B cell (primary cell): ENCODE measurements around the gene PTPRM. TPM values are rescaled to one million over a fixed set of nuclear protein-coding genes. Genes with fewer than 3 reads are reported as not detected.

Source experiments
- ATAC-seq: fragments of 200-7000 bp; cut with Tn5 transposase; one replicate; pipeline ENCODE4 v1.10.0; 2021; ENCODE audit warnings: low read depth, mild to moderate bottlenecking, moderate number of reproducible peaks, moderate library complexity
- CTCF ChIA-PET: fragments of 350-600 bp; sonication (Branson Sonifier 250); formaldehyde crosslinking; loops from one replicate; lab custom pipeline; 2021; ENCODE audit warnings: antibody characterized with exemption, inconsistent platforms; lab: Charles Lee
- POLR2A ChIA-PET: fragments of 350-600 bp; sonication (Branson Sonifier 250); formaldehyde crosslinking; loops from one replicate; lab custom pipeline; 2021; ENCODE audit warnings: antibody characterized with exemption; lab: Charles Lee
- DNase-seq: peaks from one replicate; pipeline ENCODE4 v3.0.0; 2013
- H2AFZ ChIP-seq: 2 replicates; pipeline ENCODE4 v1.6.1; 2012; ENCODE audit warnings: mild to moderate bottlenecking, low read depth, low read length; ENCODE audit not compliant: insufficient read depth, poor library complexity, severe bottlenecking
- H3K27ac ChIP-seq, 2 donors: 1 replicate in 1 of 2; 2 replicates in 1 of 2; pipeline ENCODE4 v1.5.1; 2012 to 2013; ENCODE audit warnings: low read length in 2 of 2, mild to moderate bottlenecking in 2 of 2, moderate library complexity in 1 of 2
- H3K27me3 ChIP-seq, 4 experiments: fragments of 200-600 bp in 1 of 4; sonication (generic) in 1 of 4; replicated peaks in 1 of 4; 1 replicate in 2 of 4; 2 replicates in 2 of 4; pipeline versions ENCODE4 v1.6.1 to v1.7.0; 2013 to 2016; ENCODE audit warnings: low read length in 3 of 4, mild to moderate bottlenecking in 2 of 4, mixed read lengths in 1 of 4, moderate library complexity in 1 of 4; ENCODE audit not compliant: insufficient read depth in 4 of 4, control insufficient read depth in 3 of 4; ENCODE audit errors: control extremely low read depth in 1 of 4
- H3K36me3 ChIP-seq, 2 experiments: replicated peaks in 1 of 2; 1 replicate in 1 of 2; 2 replicates in 1 of 2; pipeline versions ENCODE4 v1.6.1 to v1.7.1; 2013; ENCODE audit warnings: low read length in 1 of 2; ENCODE audit not compliant: insufficient read depth in 2 of 2, control insufficient read depth in 1 of 2; ENCODE audit errors: control extremely low read depth in 1 of 2, extremely low read depth in 1 of 2
- H3K4me1 ChIP-seq, 2 donors: fragments of 200-600 bp in 1 of 2; sonication (generic) in 1 of 2; 1 replicate in 1 of 2; 2 replicates in 1 of 2; pipeline versions ENCODE4 v1.5.1 to v1.6.1; 2013 to 2017; ENCODE audit warnings: low read length in 2 of 2; ENCODE audit not compliant: control insufficient read depth in 2 of 2, insufficient read depth in 2 of 2
- H3K4me2 ChIP-seq: replicated peaks from 2 replicates; pipeline ENCODE3; 2012; ENCODE audit warnings: mild to moderate bottlenecking, low read depth, low read length; ENCODE audit not compliant: poor library complexity, severe bottlenecking
- H3K4me3 ChIP-seq, 5 experiments: fragments of 200-600 bp in 1 of 5; sonication (generic) in 1 of 5; 1 replicate in 3 of 5; 2 replicates in 2 of 5; pipeline versions ENCODE4 v1.5.1 to v1.7.0; 2011 to 2016; ENCODE audit warnings: low read length in 4 of 5, mild to moderate bottlenecking in 4 of 5, low read depth in 2 of 5, control low read depth in 1 of 5, moderate library complexity in 1 of 5; ENCODE audit not compliant: insufficient read depth in 1 of 5; ENCODE audit errors: control extremely low read depth in 1 of 5, extremely low read depth in 1 of 5
- H3K79me2 ChIP-seq: fragments of 200-600 bp; sonication (generic); one replicate; pipeline ENCODE4 v1.6.0; 2016; ENCODE audit warnings: low read length; ENCODE audit not compliant: control insufficient read depth, insufficient read depth
- H3K9ac ChIP-seq: fragments of 200-600 bp; sonication (generic); 2 replicates; pipeline ENCODE4 v1.6.1; 2017; ENCODE audit warnings: mild to moderate bottlenecking, low read length, moderate library complexity
- H3K9me3 ChIP-seq, 3 donors: one replicate each; pipeline versions ENCODE4 v1.6.1 to v1.7.1; 2013; ENCODE audit warnings: low read length in 2 of 3; ENCODE audit not compliant: control insufficient read depth in 2 of 3, insufficient read depth in 1 of 3; ENCODE audit errors: control extremely low read depth in 1 of 3
- H4K20me1 ChIP-seq: 2 replicates; pipeline ENCODE4 v1.6.0; 2012; ENCODE audit warnings: mild to moderate bottlenecking, low read length; ENCODE audit not compliant: insufficient read depth, control insufficient read depth, poor library complexity, severe bottlenecking
- H3K27ac Mint-ChIP-seq: one replicate; pipeline ENCODE4 v1.8.0; 2021; ENCODE audit warnings: mixed read lengths
- H3K27me3 Mint-ChIP-seq: one replicate; pipeline ENCODE4 v1.8.0; 2021; ENCODE audit warnings: mixed read lengths
- H3K4me1 Mint-ChIP-seq: one replicate; pipeline ENCODE4 v1.8.0; 2021; ENCODE audit warnings: mixed read lengths
- H3K4me3 Mint-ChIP-seq: one replicate; pipeline ENCODE4 v1.8.0; 2021; ENCODE audit warnings: mixed read lengths
- H3K9me3 Mint-ChIP-seq: one replicate; pipeline ENCODE4 v1.8.0; 2022; ENCODE audit warnings: mixed read lengths; ENCODE audit not compliant: insufficient read depth
- CTCF ChIP-seq: fragments of 200-600 bp; IDR thresholded peaks from one replicate; pipeline ENCODE4 v1.8.0; 2022; ENCODE audit warnings: antibody characterized with exemption, mild to moderate bottlenecking
- EZH2 ChIP-seq: IDR thresholded peaks from 2 replicates; pipeline ENCODE4 v1.6.1; 2012; ENCODE audit warnings: borderline replicate concordance, low read depth, mild to moderate bottlenecking, moderate library complexity, low read length; ENCODE audit not compliant: insufficient read depth, poor library complexity, severe bottlenecking
- WGBS: methylation state at CpG from one replicate; pipeline ENCODE4 v1.1.5; 2013; ENCODE audit warnings: missing lambda C conversion rate; ENCODE audit not compliant: insufficient coverage; 5-methylcytosine and 5-hydroxymethylcytosine counted together
- intact Hi-C: fragments of 100-400 bp; cut with micrococcal nuclease; formaldehyde crosslinking; loops from one replicate; pipeline ENCODE4 v1.10.0; 2022
- polyA plus RNA-seq: library from polyadenylated mRNA; depleted of rRNA; stranded (reverse); fragments of >200 nt; gene quantifications from 2 replicates; pipeline ENCODE4 v1.2.3, GENCODE V29; 2012
- total RNA-seq, 2 donors: library from RNA; stranded (reverse); fragments of 120-200 nt in 1 of 2; gene quantifications; 1 replicate in 1 of 2; 2 replicates in 1 of 2; pipeline versions ENCODE4 v1.2.3 to v1.2.4, GENCODE V29; 2013 to 2022

PTPRM gene
- total and polyA plus RNA-seq, 2 donors (not counting 1 experiment from before 2014, with no cell fraction given), result 0.20 to 0.89 TPM

DNA sequence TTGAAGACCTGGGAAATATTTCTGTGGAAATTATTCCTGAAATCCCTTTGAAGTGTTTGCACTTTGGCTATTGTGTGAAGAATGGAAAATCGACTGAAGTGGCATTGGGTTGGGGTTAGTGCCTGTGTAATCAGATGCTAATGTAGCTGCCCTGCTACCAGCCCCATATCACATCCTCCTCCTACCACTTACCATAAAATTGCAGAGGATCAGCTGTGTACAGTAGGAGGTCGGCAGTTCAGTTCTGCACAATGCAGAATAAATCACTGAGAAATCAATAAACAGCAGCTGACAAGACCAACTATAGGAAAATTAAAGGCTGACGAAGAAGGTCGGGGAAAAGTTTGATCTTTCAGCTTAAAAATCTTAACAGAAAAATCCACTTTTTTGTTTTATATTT is 440.9 kb downstream of the PTPRM start:
- Mint-ChIP-seq H3K9me3 (peaks cover 2% of the 10 kb centered on the region), H3K27ac (no peak overlapping the region), H3K4me1 (no peaks in the 10 kb centered on the region), H3K27me3 (no peaks in the 10 kb centered on the region), H3K4me3 (no peak overlapping the region)
- no peaks in the 10 kb centered on the region for H3K36me3 ChIP-seq
- H3K27me3 ChIP-seq, result no peaks in the 10 kb centered on the region
- H3K4me1 ChIP-seq, result no peaks in the 10 kb centered on the region
- no peaks in the 10 kb centered on the region for H3K9me3 ChIP-seq
- CTCF ChIA-PET, result no interaction called here
- ATAC-seq, result no peak
- TF ChIP-seq EZH2, result no peak
- no peak for TF ChIP-seq CTCF
- no peak overlapping the region for H3K27ac ChIP-seq
- H3K79me2 ChIP-seq, result no peaks in the 10 kb centered on the region
- DNase-seq, result no peak
- H3K9ac ChIP-seq, result no peak overlapping the region
- no CpG with 5 or more reads among the region's 4 CpGs for WGBS
- intact Hi-C loops, result no loop called here
- no peak overlapping the region for H3K4me2 ChIP-seq
- H3K4me3 ChIP-seq, result no peak overlapping the region
- no peaks in the 10 kb centered on the region for H4K20me1 ChIP-seq
- POLR2A ChIA-PET, result no interaction called here
- H2AFZ ChIP-seq, result no peak overlapping the region

- Histone ChIP-seq H3K27me3 (no peaks in the 10 kb centered on the region), H3K27ac (no peak overlapping the region), H2AFZ (no peak overlapping the region), H4K20me1 (no peaks in the 10 kb centered on the region), H3K4me3 (no peak overlapping the region), H3K79me2 (no peaks in the 10 kb centered on the region), H3K4me1 (no peaks in the 10 kb centered on the region), H3K4me2 (no peak overlapping the region), H3K36me3 (no peaks in the 10 kb centered on the region), H3K9me3 (no peaks in the 10 kb centered on the region), H3K9ac (no peak overlapping the region)
- ChIA-PET POLR2A (no interaction called here), CTCF (no interaction called here)
- H3K27ac Mint-ChIP-seq, result no peak overlapping the region
- no peaks in the 10 kb centered on the region for H3K4me1 Mint-ChIP-seq
- no peaks in the 10 kb centered on the region for H3K27me3 Mint-ChIP-seq
- no peak for DNase-seq
- no CpG with 5 or more reads among the region's 1 CpG for WGBS
- TF ChIP-seq EZH2, result no peak
- TF ChIP-seq CTCF, result no peak
- no peaks in the 10 kb centered on the region for H3K9me3 Mint-ChIP-seq
- no peak overlapping the region for H3K4me3 Mint-ChIP-seq
- no peak for ATAC-seq
- intact Hi-C loops, result loop anchor here (10.0 kb wide), 1 partner anchor 63 kb away; no protein-coding TSS in a partner anchor
Observed at GRCh38 chr18:8011361-8011760, 444.2 kb downstream of the PTPRM start.
